Measurements from ENCODE around the gene KIAA1755.

KIAA1755 gene

GRCh38 chr20:38260378-38261053 lies at the start of gene KIAA1755:
Gene KIAA1755, minus strand, starts transcription at chr20:38260735. Its CDS starts 235 bp downstream, at chr20:38260500.
- no peak for DNase-seq

GRCh38 chr20:38308447-38308846 lies 47.9 kb upstream of the KIAA1755 start:
- DNase-seq, result no peak

GRCh38 chr20:38308047-38308438 lies 47.5 kb upstream of the KIAA1755 start:
- DNase-seq, result no peak

GRCh38 chr20:38307371-38308046 lies 47.0 kb upstream of the KIAA1755 start:
- DNase-seq, result no peak

GRCh38 chr20:38306379-38306778 lies 45.8 kb upstream of the KIAA1755 start:
- no peak for DNase-seq

GRCh38 chr20:38305541-38305940 lies 45.0 kb upstream of the KIAA1755 start:
- no peak for DNase-seq

GRCh38 chr20:38304845-38305447 lies 44.4 kb upstream of the KIAA1755 start:
- no peak for DNase-seq

- DNase-seq, result no peak
Measured at GRCh38 chr20:38303908-38304379, 43.4 kb upstream of the KIAA1755 start, which contains the start of gene BPI. Gene BPI, plus strand, starts transcription at chr20:38304156. Its CDS starts 68 bp downstream, at chr20:38304224.

GRCh38 chr20:38302786-38303185 lies 42.3 kb upstream of the KIAA1755 start:
- DNase-seq, result no peak

GRCh38 chr20:38301309-38301708 lies 40.8 kb upstream of the KIAA1755 start:
- no peak for DNase-seq

GRCh38 chr20:38300438-38300837 lies 39.9 kb upstream of the KIAA1755 start:
- DNase-seq, result no peak

- no peak for DNase-seq
Measured at GRCh38 chr20:38299963-38300362, 39.4 kb upstream of the KIAA1755 start.

GRCh38 chr20:38298768-38299288 lies 38.3 kb upstream of the KIAA1755 start:
- no peak for DNase-seq

- no peak for DNase-seq
Measured at GRCh38 chr20:38297916-38298674, 37.6 kb upstream of the KIAA1755 start.

GRCh38 chr20:38296433-38296832 lies 35.9 kb upstream of the KIAA1755 start:
- no peak for DNase-seq

GRCh38 chr20:38295811-38296210 lies 35.3 kb upstream of the KIAA1755 start:
- DNase-seq, result no peak

- no peak for DNase-seq
Measured at GRCh38 chr20:38294076-38294591, 33.6 kb upstream of the KIAA1755 start.

- DNase-seq, result no peak
Measured at GRCh38 chr20:38293491-38294065, 33.0 kb upstream of the KIAA1755 start.

- no peak for DNase-seq
Measured at GRCh38 chr20:38291966-38292365, 31.4 kb upstream of the KIAA1755 start.

- DNase-seq, result no peak
Measured at GRCh38 chr20:38290829-38291814, 30.6 kb upstream of the KIAA1755 start.
